HG02943 (cell line): Measurements from ENCODE around the gene NCS1.

Experiments
- ATAC-seq: cut with Tn5 transposase; IDR thresholded peaks from one replicate; pipeline ENCODE4 v1.9.1; 2021; ENCODE audit warnings: mild to moderate bottlenecking, low read depth, moderate library complexity; ENCODE audit not compliant: unreplicated experiment

NCS1 gene

GRCh38 chr9:130192382-130192999 is 20.3 kb downstream of the NCS1 start:
- ATAC-seq = no peak

- no peak for ATAC-seq
Observed at GRCh38 chr9:130193103-130193502, 20.9 kb downstream of the NCS1 start.

DNA sequence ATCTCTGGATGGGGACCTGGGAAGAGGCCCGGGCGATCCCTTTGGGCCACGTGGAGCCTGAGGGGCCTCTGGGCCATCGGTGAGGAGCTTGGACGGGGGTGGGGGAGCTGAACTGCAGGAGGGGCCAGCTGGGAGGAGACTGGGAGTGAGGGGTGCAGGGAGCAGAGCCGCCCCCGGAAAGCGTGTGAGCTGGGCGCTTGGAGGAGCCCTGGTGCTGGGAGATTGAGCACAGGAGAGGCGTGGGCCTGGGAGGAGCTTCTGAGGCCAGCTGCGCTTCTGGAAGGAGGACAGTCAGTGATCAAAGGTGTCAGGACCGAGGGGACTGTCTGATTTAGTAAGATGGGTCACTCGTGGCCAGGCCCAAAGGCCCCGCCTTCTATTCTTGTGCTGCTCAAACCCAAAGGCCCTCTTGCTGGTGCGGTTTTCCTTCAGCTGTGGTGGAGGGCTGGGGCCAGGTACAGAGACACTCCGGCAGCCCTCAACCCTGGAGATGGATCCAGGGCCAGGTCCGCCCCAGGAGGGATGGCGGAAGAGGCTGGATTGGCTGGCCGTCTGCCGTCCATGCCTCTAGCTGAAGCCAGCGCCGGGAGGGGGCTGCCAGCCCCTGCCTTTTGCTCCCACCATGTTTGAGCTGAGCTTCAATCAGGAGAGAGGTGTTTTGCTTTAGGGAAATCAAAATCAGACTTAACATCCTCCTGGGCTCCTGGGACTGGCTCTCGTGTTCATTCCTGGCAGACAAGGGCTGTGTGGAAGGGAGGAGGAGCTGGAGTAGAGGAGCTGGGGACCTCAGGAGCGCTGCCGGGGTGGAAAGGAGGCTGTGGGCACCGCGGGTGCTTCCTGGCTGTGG is 21.6 kb downstream of the NCS1 start:
- no peak for ATAC-seq

- no peak for ATAC-seq
Observed at GRCh38 chr9:130194378-130194932, 22.3 kb downstream of the NCS1 start.

DNA sequence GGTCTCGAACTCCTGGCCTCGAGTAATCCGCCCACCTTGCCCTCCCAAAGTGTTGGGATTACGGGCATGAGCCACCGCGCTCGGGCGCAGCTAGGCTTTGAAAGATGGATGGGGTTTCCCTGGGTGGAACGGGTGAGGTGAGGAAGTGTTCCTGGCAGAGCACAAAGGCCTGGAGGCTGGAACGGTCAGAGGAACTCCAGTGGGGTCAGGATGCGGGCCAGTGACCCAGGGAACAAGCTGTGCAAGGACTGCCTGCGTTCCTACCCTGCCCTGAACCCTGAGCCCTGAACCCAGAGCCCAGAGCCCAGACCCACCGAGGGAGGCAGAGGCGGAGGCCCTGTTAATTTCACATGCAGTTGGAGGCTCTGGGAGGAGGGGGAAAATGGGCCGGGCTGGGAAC is 23.4 kb downstream of the NCS1 start:
- no peak for ATAC-seq

GRCh38 chr9:130196643-130197042 is 24.4 kb downstream of the NCS1 start:
- ATAC-seq = no peak

GRCh38 chr9:130197386-130197785 is 25.2 kb downstream of the NCS1 start:
- no peak for ATAC-seq

DNA sequence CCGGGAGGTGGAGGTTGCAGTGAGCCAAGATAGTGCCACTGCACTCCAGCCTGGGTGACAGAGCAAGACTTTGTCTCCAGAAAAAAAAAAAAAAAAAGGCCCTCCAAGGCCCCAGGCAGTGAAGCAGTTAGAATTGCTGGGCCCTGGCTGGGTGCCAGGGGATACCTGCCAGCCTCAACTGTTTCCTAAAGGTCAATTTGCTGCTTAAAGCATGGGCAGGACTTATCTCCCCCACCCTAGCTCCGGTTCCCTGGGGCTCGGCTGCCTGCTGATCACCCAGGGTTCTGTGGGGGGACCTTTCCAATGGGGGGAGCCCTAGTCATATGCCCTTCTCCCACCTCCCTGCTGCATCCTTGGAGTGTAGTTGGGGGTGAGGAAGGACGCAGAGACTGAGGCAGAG is 25.7 kb downstream of the NCS1 start:
- ATAC-seq = no peak

DNA sequence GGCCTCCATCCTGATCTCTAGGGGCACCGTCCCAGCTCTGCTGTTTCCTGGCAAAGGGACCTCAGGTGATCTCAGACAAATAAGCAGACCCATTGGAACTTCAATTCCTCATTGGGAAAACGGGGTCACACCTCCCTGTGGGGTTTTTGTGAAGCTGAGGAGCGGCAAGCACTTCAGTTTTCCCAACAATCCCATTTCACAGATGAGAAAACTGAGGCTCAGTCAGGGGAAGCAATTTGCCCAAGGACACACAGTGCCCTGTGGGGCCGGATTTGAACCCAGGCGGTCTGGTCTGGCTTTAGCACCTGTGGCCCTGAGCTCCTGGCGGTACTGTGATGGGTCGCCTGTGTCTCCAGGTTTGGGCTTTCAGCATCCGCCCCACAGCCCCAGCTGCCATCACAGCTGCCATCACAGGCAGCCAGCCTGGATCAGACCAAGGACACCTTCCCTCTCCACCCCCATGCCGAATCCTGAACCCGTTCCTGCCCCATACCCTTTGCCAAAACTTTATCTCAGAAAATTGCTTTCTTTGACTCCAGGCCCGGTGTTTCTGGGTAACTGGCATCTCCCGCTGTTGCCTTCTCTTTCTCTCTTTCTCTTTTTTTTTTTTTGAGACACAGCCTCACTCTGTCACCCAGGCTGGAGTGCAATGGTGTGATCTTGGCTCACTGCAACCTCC is 26.4 kb downstream of the NCS1 start:
- ATAC-seq = no peak

GRCh38 chr9:130199605-130200004 is 27.4 kb downstream of the NCS1 start:
- ATAC-seq = no peak

DNA sequence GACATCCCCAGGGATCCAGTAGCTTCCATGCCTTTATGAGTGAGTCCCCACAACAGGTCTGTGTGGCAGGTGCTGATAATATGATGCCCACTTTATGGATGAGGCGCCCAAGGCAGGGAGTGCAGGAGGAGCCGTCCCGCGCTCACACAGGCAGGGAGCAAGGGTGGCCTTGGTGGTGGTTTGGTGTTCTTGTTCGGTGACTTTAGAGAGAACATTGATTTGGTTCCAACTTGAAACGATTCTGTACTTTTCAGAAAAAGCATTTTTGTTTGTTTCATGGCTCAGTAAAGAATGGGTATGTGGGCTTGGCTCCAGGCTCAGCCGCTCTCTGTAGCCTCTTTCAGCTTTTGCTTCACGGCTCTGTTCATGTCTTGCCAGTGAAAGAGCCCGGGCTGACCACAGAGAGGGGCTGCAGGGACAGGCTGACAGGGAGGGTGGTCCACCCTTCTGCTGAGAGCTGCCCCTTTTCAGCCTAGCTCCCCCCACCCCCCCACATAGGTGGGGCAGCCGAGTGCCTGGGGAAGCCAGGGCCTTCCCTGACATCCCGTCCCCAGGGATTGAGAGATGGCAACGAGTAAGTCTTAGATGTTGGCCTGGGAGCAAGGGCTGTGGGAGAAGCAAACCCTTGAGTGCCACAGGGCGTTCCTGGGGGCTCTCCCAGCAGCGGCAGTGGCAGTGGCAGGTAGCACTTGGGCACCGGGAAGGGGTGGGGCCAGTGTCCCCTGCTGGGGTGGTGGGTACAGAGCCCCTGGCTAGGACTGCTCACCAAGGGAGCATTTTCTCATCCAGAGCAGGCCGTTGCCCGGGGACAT is 28.0 kb downstream of the NCS1 start:
- no peak for ATAC-seq

DNA sequence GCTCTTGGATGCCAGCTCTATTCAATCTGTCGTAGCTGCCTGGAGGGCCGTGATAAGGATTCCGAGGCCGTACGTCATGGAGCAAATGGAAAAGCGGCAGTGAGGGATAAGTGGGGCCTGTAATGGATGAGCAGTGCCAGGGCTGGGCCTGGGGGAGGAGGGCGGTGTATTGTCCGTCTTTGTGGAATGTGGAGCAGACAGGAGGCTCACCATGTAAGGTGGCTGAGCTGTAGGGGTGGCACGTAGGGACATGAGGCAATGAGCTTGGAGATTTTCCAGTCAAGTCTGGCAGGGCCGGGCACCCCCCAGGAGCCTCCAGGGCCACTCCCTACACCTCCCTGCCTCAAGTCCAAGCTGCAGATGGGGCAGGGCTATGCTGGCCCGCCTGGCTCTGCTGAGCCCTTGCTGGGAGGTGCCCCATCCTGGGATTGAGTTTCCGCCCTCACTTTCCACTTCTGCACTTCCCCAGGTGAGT is 29.2 kb downstream of the NCS1 start:
- ATAC-seq = no peak

DNA sequence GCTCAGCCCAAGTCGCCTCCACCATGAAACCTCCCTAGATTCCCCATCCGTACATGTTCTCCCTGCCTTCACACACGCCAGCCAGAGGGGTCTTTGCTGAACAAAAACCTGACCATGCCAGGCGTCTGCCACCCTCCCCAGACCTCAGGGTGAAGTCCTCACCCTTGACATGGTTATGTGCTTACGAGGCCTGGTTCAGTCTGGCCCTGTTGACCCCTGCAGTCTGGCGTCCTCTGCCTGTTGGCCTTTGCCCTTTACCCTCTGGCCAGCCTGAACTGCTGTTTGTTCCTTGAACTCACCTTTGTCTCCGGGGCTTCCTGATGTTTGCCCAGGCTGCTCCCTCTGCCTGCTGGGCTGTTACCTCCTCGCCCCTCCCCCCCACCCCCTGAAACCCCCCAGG is 29.8 kb downstream of the NCS1 start:
- no peak for ATAC-seq

DNA sequence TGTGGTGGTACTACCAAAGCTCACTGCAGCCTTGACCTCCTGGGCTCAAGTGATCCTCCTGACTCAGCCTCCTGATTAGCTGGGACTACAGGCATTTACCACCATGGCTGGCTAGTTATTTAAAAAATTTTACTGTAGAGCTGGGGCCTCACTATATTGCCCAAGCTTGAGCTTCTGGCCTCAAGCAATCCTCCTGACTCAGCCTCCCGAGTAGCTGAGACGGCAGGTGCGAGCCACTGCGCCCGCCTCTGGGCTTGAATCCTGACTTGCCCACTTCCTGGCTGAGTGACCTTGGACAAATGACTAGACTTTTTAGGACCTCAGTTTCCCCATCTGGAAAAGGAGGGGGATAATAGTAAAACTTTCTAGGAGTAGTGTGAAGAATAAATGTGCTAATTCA is 32.1 kb downstream of the NCS1 start:
- no peak for ATAC-seq

- ATAC-seq = no peak
Observed at GRCh38 chr9:130204959-130205358, 32.8 kb downstream of the NCS1 start.

- ATAC-seq = no peak
Observed at GRCh38 chr9:130205912-130206311, 33.7 kb downstream of the NCS1 start.

DNA sequence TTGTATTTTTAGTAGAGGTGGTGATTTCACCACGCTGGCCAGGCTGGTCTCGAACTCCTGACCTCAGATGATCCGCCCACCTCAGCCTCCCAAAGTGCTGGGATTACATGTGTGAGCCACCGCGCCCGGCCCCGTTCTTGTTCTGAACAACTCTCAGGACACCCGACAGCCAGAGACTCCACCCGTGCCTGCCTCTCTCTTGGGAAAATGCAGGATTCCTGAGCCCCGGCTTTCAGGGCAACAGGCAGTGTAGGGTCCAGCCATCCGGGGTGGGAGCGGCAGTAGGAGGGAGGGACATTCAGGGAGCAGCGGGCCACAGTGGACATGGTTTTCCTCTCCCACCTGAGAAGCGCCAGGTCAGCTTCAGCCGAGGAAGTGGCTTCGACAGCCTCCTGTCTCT is 34.4 kb downstream of the NCS1 start:
- ATAC-seq = no peak

GRCh38 chr9:130207241-130207992 is 35.2 kb downstream of the NCS1 start:
- no peak for ATAC-seq

- ATAC-seq = no peak
Observed at GRCh38 chr9:130208600-130209347, 36.6 kb downstream of the NCS1 start.
